Hepatocyte (in vitro differentiated cells): ENCODE data around the gene TMEM114.

Experiments
- CTCF ChIP-seq: fragments of 200-600 bp; sonication (generic); IDR thresholded peaks from 2 replicates; pipeline ENCODE4 v1.5.1; 2016; ENCODE audit warnings: antibody characterized with exemption, mild to moderate bottlenecking; ENCODE audit not compliant: poor library complexity
- EZH2 ChIP-seq: fragments of 200-600 bp; sonication (generic); IDR thresholded peaks from 2 replicates; pipeline ENCODE4 v1.6.1; 2016; ENCODE audit warnings: antibody characterized with exemption, mild to moderate bottlenecking, borderline replicate concordance
- EZH2phosphoT487 ChIP-seq: fragments of 200-600 bp; sonication (generic); IDR thresholded peaks from one replicate; pipeline ENCODE4 v1.6.1; 2018; ENCODE audit warnings: antibody characterized with exemption, mild to moderate bottlenecking, low read depth, moderate library complexity; ENCODE audit not compliant: unreplicated experiment, severe bottlenecking

GRCh38 chr16:8552487-8553221 lies 37.7 kb downstream of the TMEM114 start:
- TF ChIP-seq CTCF (no peak), EZH2phosphoT487 (no peak), EZH2 (no peak)
